Measurements from ENCODE around the gene CD8B2.
"Not testable (repeated sequence)": the region's sequence is repeated elsewhere in the genome, so short reads cannot be mapped to it uniquely, and the experiment has no call there.

CD8B2 gene

DNA sequence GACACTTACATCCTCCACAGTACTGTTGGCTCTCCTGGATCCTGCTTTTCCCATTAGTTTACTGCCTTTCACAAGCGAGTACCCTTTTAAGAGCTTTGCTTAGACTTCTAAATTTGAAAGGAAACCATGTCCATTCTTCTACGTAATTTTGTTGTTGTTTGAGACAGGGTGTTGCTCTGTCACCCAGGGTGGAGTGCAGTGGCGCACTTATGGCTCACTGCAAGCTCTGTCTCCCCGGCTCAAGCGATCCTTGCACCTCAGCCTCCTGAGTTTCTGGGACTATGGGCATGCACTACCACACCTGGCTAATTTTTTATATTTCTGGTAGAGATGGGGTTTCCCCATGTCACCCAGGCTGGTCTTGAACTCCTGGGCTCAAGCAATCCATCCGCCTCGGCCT, 24.8 kb downstream of the CD8B2 start:
- not testable (repeated sequence) for DNase-seq (ENCODE audit: low read depth)

DNA sequence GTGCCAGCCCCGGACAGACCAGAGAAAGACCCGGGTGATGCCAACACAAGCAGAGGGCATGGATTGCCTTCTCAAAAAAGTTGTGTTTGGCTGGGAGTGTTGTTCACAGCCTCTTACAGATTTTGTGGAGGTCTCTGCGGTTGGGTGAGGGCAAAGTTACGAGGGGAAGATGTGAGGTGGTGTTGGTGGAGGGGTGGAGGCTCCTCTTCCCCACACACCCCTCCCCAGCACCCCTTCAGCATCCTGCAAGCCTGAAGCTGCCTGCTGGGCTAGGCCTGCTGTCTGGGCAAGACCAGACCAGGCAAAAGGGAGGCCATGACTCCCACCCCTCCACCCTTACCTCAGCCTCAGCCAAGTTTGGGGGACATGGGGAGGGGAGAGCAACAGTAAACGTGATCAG, 26.2 kb downstream of the CD8B2 start:
- DNase-seq (ENCODE audit: low read depth): not testable (repeated sequence)

DNA sequence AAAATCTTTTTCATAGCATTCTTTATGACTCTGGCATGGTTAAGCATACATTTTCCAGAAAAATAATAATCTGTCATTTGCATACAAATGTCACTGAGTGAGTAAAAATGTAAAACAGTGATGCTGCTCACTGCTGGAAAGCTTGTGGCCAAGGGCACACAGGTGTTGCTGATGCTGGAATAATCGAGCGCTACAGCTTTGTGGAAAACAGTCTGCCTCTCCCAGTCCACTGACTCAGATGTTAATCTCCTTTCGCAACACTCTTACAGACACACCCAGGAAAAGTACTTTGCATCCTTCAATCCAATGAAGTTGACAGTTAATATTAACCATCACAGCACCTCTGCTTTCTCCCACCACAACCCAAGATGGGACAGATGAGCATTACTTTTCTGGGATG, 27.7 kb downstream of the CD8B2 start:
- DNase-seq (ENCODE audit: low read depth): not testable (repeated sequence)

DNA sequence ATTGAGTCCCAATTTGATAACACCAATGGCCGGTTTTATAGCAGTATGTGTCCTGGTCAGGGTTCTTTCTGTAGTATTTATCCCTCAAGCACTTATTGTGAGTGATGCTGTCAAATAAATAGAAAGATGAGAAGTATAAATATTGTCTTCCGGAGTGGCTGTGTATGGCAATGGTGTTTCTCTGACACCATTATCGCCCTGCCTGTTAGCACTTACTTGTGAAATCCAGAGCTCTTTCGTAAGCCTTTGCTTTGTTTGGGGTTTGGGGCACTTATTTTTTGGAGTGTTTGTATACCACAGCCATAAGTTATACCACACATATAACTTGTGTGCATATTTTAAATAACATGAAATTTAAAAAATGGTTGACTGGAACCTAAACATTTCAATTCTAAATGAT, 29.3 kb downstream of the CD8B2 start:
- DNase-seq (ENCODE audit: low read depth): no peak

DNA sequence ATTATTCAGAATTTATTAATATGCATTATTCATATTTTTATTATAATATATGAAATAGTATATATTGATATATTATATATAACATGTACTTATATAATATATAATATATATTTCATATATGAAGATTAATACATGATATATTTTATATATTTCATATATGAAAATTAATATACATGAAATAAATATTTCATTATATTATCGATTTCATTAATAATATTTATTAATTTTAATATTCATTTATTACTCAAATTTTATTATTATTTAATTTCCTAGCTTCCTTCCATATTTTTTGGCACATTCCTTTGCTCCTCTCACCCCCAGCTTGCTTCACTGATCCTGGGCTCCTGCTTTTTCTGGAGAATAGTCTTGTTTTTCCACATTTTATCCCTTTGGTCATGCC, 29.7 kb downstream of the CD8B2 start:
- DNase-seq (ENCODE audit: low read depth): no peak

DNA sequence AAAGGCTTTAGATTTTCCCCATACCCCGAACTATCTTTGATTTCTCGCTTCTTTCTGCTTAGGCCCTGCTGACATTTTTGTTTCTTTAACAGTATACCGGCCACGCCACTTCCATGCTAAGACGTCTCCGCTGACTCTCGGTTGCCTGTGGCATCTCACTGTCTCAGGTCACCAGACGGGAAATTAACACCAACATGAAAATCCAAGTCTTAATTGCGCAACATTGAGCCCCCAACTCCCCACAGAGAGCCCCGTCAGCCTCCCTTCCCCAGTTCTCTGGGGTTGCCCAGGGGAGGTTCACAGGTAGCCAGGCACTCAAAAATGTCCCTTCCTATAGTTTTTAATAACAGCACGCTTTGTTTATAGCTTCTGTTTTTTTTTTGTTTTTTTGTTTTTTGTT, 30.2 kb downstream of the CD8B2 start:
- DNase-seq (ENCODE audit: low read depth): no peak

DNA sequence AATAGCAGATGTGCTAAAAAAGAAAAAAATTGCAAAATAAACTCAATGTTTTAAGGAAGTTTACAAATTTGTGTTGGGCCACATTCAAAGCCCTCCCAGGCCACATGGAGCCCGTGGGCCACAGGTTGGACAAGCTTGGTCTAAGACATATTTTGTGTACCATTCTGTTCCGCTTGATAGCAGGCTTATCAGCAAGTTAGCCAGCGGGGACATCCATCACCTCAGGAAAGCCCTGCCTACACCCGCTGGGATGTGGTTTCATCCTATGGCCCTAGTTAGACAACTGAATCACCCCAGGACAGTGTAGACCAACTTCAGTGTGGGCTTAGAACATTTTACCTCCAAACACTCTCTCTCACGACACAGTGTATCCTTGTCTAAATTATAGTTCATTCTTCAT, 32.6 kb downstream of the CD8B2 start:
- no peak for DNase-seq (ENCODE audit: low read depth)

DNA sequence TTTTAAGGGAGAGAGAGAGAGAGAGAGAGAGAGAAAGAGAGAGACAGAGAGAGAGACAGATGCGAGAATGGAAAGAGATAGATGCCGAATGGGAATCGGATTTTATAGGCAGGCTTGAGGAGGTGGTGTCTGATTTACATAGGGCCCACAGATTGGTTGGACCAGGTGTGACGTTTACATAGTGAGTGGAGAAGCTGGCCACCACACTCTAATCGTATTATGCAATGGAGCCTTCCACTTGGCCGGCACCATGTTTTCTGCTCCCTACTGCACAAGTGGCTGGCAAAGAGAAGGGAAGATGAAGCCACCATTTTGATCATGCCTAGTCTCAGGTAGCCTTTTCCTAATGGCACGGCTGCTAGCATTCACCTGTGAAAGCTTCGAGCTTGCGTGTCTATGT, 33.9 kb downstream of the CD8B2 start:
- DNase-seq (ENCODE audit: low read depth): no peak

DNA sequence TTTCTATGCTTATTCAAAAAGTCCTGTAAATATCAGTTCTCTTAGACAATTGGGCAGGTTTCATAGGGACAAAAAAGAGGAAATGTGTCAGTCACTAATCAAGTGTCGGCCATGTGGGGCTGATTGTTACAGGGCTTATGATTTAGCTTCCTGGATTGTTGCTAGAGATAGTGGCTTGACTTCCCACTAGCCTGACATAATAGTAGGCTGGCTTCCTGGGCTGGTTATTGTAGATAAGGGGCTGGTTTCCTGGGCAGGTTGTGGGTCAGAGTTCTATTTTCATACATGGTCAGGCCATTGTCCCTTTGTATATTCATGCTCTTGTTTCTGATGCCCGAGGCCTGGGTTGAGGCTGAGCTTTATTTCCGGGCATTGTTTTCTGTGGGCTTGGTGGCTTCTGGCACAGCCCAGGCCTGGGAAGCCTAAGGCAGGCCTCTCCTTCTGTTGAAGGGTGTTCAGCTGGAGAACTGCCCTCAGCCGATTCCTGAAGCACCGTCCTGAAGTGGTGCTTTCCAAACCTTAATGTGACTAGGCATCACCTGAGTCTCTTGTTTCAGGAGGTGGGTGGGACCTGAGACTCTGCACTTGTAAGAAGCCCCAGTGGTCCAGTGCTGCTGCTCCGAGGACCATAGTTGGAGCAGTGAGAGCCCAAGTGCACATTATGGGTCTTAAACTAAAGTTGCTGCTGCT, 37.0 kb downstream of the CD8B2 start:
- no peak for DNase-seq (ENCODE audit: low read depth)

DNA sequence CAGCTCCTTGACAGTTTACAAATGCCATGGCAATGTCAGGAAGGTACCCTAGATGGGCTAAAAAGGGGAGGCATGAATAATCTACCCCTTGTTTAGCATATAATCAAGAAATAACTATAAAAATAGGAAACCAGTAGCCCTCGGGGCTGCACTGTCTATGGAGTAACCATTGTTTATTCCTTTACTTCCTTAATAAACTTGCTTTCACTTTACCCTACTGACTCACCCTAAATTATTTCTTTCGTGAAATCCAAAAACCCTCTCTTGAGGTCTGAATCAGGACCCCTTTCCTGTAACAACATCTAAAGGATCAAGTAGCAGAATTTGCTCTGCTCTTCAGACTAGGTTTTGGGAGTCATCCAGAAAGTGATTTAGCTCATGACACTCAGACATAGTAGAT, 43.7 kb downstream of the CD8B2 start:
- DNase-seq (ENCODE audit: low read depth): no peak

DNA sequence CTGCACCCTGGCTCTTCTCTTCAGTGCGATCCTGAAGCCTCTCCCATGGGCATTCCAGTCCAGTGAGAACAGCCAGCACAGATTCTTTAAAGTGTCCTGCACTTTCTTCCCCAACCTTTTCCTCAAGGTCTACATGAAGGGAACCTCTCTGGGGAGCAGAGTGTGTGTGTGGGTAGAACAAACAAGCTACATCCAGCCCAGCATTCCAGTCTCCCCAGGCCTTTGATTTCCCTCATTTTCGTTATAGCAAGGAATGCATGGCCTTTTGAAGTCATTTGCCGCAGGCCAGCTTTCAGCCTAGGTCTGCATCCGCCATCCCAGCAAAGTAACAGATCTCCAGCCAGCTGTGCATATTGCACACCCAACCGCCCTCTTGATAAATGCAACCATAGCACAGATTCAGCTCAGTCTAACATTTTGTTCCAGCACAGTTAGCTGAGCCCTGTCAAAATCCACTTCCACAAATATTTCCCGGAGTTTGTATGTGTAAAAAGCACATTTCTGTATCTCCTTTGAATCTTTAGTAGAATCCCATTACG, 44.6 kb downstream of the CD8B2 start:
- no peak for DNase-seq (ENCODE audit: low read depth)

DNA sequence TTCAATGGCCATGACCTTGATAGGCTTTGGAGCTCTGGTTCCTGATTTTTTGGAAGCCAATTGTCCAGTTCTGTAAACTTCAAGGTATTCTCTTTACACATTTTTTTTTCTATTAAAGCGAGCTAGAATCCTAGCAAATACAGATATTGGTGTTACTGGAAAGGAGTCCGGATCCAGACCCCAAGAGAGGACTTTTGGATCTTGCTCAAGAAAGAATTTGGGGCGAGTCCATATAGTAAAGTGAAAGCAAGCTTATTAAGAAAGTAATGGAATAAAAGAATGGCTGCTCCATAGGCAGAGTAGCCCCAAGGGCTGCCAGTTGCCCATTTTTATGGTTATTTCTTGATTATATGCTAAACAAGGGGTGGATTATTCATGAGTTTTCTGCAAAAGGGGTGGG, 45.1 kb downstream of the CD8B2 start:
- DNase-seq (ENCODE audit: low read depth): no peak

DNA sequence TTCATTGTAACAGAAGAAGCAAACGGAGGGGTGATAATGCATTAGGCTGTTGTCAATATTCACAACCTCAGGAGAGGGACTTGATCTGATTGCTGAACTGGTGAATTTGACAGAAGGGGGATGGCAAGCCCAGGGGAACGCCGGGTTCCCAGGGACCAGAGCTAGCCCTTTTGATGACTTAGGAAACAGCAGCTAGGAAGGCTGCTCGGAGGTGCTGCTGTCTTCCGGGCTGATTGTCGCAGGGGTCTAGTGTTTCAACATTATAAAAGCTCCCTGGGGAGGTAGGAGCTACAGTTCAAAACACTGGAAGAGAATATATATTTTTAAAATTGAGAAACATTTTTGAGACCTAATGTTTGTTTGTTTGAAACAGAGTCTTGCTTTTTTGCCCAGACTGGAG, 47.3 kb downstream of the CD8B2 start:
- DNase-seq (ENCODE audit: low read depth): no peak

DNA sequence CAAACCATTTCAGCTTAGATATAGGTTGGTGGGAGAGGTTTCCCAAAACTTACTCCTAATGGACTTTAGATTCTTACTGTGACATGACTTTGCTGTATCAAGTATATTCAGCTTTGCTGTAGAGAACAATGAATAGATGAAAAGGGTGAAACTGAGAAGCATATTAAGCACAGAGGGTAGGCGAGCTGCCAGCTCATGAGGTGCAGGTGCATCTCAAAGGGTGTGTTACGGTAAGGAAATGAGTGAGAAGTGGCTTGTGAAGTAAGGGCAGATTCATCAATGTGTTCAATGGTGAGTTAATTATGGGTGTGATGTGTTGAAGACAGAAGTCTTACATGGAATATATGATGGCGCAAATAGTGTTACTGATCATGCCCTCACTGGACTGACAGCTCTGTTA, 49.3 kb downstream of the CD8B2 start:
- no peak for DNase-seq (ENCODE audit: low read depth)

DNA sequence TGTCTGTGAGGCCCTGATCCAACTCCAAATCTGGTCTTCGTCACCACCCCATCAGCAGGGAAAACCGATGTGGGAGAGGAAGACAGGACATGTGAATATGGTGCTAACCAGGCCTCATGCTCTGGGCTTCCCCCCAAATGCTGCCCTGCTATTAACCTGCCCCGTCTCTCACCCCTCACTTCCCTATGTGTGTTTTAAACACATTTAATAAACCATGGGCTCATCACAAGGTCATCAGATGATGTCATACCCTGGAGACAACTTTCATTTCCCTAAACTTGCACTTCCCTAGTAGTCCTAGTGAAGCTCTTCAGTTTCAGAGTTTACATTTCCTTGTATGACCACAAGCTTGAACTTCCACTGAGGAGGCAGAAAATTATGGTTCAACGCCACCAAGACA, 49.9 kb downstream of the CD8B2 start:
- DNase-seq (ENCODE audit: low read depth): no peak

DNA sequence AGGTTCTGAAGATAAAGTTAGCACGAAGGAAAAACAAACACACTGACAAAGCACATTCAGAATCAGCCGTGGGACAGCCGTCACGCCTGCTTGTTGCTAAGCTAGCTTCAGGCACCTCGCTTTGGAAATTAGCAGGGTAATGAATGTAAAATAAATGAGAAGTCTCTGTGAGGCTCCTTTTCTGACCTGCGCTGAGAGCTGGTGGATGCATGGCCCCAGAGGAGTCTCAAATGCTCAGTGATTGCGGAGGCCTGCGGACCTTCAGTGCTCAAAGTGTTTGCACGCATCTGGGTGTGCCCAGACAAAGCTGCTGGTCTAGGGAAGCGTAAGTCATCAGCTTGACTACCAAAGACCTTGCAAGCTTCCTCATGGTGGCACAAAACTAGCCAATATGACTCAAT, 50.6 kb downstream of the CD8B2 start:
- no peak for DNase-seq (ENCODE audit: low read depth)

DNA sequence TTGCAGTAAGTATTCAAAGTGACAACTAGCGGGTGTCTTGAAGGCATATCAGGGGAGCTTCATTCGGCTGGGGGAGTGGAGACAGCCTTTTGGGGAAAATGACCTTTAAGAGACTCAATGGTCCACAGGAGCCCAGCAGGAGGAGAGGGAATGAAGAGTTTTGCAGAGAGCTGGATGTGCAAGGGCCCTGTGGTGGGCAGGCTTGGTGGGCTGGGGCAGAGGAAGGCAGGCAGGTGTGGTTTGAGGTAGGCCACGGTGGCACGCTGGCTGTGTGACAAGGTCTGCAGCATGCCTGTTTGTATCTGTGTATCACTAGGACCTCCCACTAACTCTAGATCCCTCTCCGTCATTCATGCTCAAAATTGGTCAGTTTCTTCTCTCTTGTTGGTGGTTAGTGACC, 53.7 kb downstream of the CD8B2 start:
- no peak for DNase-seq (ENCODE audit: low read depth)

DNA sequence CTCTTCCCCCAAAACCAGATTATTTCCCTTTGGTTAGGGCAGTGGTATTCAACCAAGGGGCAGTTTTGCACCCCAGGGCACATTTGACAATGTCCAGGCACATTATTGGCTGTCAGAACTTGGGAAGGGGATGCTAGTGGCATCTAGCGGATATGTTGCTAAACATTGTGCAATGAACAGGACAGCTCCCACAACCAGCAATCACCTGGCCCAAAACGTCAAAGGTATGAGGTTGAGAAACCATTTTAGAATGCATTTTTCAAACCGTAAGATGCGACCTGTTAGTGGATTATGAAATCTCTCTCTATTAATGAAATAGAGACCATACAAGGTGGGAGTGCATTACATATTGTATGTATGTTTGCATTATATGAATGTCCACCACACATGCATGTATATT, 54.2 kb downstream of the CD8B2 start:
- DNase-seq (ENCODE audit: low read depth): no peak

DNA sequence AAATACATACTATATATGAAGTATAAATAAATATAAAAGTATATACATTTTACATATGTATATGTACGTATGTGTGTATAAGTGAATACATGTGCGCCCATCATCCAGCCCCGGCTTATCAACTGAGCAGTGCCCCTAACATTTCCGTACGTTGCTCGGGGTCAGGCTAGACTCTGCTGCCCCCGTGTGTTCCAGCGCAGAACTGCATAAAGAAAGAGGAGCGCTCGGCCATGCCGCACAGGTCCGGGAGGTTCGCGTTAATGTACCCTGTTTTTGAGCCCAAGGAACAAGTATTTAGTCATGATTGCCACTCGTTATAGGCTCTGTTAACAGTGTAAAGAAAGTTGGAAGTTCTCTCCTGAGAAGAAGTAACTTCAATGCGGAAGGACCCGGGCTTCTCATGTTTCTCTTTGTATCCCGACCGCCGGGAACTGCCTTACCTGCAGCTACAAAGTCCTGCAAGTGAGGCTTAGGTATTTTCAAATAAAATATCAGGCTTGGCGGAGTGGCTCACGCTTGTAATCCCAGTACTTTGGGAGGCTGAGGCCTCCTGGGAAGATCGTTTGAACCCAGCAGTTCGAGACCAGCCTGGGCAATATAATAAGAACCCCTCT, 55.7 kb downstream of the CD8B2 start:
- peak; percentile 75 for DNase-seq (ENCODE audit: low read depth)

DNA sequence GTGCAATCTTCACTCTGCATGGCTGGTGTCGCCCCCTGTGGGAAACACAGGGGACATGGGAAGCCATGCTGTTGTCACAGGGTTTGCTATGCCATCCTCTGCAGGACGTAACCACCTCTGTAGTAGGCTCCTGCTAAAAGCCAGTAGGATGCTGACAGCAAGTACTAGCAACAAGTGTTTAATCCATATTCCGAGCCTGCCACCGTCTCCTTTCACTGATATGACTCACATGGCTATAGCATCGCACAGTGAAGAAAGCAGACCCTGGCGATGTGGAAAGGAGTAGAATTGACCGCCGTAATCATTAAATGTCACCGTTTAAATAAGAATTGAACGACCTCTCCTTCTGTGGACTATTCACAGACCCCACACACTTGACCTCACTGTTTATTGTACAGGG, 57.8 kb downstream of the CD8B2 start:
- no peak for DNase-seq (ENCODE audit: low read depth)

DNA sequence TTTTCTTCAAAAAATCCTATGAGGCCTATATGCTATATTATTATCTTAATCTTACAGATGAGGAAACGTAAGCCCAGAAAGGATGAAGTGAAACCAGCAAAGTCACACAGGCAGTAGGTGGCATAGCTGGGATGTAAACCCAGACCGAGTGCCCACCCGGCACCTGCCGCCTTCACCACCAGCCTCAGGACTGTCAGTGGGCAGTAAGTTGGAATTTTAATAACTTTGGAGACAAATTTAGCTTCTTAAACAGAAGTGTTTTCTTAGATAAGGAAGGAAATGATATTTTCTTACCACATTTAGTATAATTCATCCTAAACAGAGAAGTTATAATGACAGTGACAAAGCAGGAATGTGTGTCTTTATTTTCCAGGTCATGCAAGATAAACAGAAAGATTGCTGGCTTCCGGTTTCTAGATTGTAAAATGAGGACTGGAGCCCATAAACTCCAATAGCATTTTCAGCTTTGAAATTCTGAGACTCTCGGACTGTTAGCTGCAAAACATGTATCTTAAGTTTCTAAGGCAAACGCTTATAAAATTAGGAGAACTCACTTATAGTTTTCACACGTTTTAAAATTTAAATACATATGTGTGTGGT, 59.3 kb downstream of the CD8B2 start:
- DNase-seq (ENCODE audit: low read depth): no peak

DNA sequence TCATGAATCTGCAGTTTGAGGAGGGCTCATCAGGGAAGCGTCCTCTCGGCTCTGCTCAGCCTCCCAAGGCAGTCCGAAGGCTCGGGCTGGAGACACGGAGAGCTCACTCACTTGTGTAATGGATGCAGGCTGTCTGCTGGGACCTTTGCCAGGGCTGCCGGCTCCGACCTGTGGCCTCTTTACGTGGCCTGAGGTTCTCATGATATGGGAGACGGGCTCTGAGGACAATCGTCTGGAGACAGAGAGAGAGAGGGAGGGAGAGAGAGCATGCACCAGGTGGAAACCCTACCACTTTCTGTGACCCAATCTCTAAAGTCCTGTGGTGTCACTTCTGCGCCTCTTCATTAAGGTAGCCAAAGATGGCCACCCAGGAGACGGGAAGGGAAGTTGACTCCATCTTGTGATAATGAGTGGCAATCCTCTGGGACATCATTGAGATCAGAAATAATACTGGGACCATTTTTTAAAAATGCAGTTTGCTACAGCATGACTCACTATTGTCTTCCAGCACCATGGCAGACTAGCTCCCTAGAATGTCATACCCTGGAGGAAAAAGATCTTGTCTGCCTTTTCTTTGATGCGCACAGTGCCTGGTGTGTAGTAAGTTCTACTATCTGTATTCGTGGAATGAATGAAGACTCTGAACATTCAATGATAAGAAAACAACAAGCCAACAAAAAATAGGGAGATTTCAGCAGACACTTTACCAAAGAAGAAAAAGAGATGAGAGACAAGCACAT, 60.2 kb downstream of the CD8B2 start:
- no peak for DNase-seq (ENCODE audit: low read depth)

Measured in stimulated activated CD8-positive, alpha-beta memory T cell treated with anti-CD3 and anti-CD28 coated beads, Interleukin-15, amount 100 ng/mL, for 24 hours (primary cell).